Ascending aorta (tissue), 2 donors: ENCODE results near the gene MCAM. TPM values are rescaled to one million over a fixed set of nuclear protein-coding genes. Genes with fewer than 3 reads are reported as not detected.
A peak's percentile ranks its signal among the peaks of the same experiment; 100 is the strongest.

Source experiments
- DNase-seq, 2 donors: peaks; one replicate each; pipeline ENCODE4 v3.0.0-alpha.2; 2019; ENCODE audit warnings: low spot score in 2 of 2
- H3K27ac ChIP-seq, 2 donors: fragments of 200-600 bp; sonication (generic); one replicate each; pipeline ENCODE4 v1.5.1; 2016 to 2017; ENCODE audit warnings: mild to moderate bottlenecking in 1 of 2
- H3K27me3 ChIP-seq: fragments of 200-600 bp; sonication (generic); one replicate; pipeline ENCODE4 v1.5.1; 2017
- H3K36me3 ChIP-seq, 2 donors: fragments of 200-600 bp; sonication (generic); one replicate each; pipeline ENCODE4 v1.5.1; 2016
- H3K4me1 ChIP-seq, 2 donors: fragments of 200-600 bp; sonication (generic); one replicate each; pipeline ENCODE4 v1.5.1; 2016 to 2017; ENCODE audit warnings: mild to moderate bottlenecking in 1 of 2
- H3K4me3 ChIP-seq, 2 donors: fragments of 200-600 bp; sonication (generic); one replicate each; pipeline ENCODE4 v1.5.1; 2016 to 2017; ENCODE audit warnings: mild to moderate bottlenecking in 1 of 2
- H3K9me3 ChIP-seq, 2 donors: fragments of 200-600 bp; sonication (generic); one replicate each; pipeline ENCODE4 v1.5.1; 2016
- CTCF ChIP-seq, 3 experiments: fragments of 200-600 bp in 2 of 3; fragments of 450-650 bp in 1 of 3; sonication (generic) in 2 of 3; IDR thresholded peaks; one replicate each; pipeline ENCODE4 v1.5.1; 2016 to 2019; ENCODE audit warnings: antibody characterized with exemption in 3 of 3, mild to moderate bottlenecking in 1 of 3, moderate library complexity in 1 of 3
- intact Hi-C: fragments of 100-400 bp; cut with DNase I; formaldehyde crosslinking; loops from one replicate; pipeline ENCODE4 v1.15.1; 2023
- total RNA-seq: library from RNA; depleted of rRNA; stranded (reverse); fragments of >200 nt; gene quantifications from one replicate; pipeline ENCODE4 v1.1.0, GENCODE V29; 2016

MCAM gene
- total RNA-seq, 1 donor from 2014 or later = 2,975 TPM

GRCh38 chr11:119300198-119300964 lies 16.5 kb downstream of the MCAM start:
- Histone ChIP-seq H3K36me3 (peaks cover 32 to 66% of the 10 kb centered on the region in 2 donors), H3K9me3 (no peaks in the 10 kb centered on the region), H3K27ac (no peak overlapping the region), H3K4me1 (peaks cover 0 to 5% of the 10 kb centered on the region in 2 donors), H3K4me3 (no peak overlapping the region), H3K27me3 (no peaks in the 10 kb centered on the region)
- intact Hi-C loops = no loop called here
- no peak for TF ChIP-seq CTCF (IDR thresholded peaks at IDR 0.05)
- DNase-seq = no peak

GRCh38 chr11:119299416-119299815 lies 17.5 kb downstream of the MCAM start:
- TF ChIP-seq CTCF (IDR thresholded peaks at IDR 0.05) = no peak
- H3K27ac ChIP-seq = no peak overlapping the region
- no peaks in the 10 kb centered on the region for H3K27me3 ChIP-seq
- no peak overlapping the region for H3K4me3 ChIP-seq
- H3K9me3 ChIP-seq = no peaks in the 10 kb centered on the region
- H3K4me1 ChIP-seq = no peaks in the 10 kb centered on the region
- peaks cover 32 to 66% of the 10 kb centered on the region in 2 donors for H3K36me3 ChIP-seq
- intact Hi-C loops = no loop called here
- DNase-seq = no peak

- no peak for DNase-seq
- no peak for TF ChIP-seq CTCF (IDR thresholded peaks at IDR 0.05)
- H3K4me1 ChIP-seq = no peaks in the 10 kb centered on the region
- peak overlapping the region in 1 of 2 donors; percentile 38 for H3K27ac ChIP-seq
- no peaks in the 10 kb centered on the region for H3K27me3 ChIP-seq
- intact Hi-C loops = no loop called here
- peaks cover 29 to 66% of the 10 kb centered on the region in 2 donors for H3K36me3 ChIP-seq
- no peak overlapping the region for H3K4me3 ChIP-seq
- H3K9me3 ChIP-seq = no peaks in the 10 kb centered on the region
Measured at GRCh38 chr11:119298726-119299125, 18.2 kb downstream of the MCAM start.

- H3K4me3 ChIP-seq = no peak overlapping the region
- no peaks in the 10 kb centered on the region for H3K27me3 ChIP-seq
- peaks cover 29 to 59% of the 10 kb centered on the region in 2 donors for H3K36me3 ChIP-seq
- H3K4me1 ChIP-seq = no peaks in the 10 kb centered on the region
- H3K9me3 ChIP-seq = no peaks in the 10 kb centered on the region
- intact Hi-C loops = no loop called here
- no peak for DNase-seq
- peak overlapping the region in 1 of 2 donors; percentile 38 for H3K27ac ChIP-seq
- no peak for TF ChIP-seq CTCF (IDR thresholded peaks at IDR 0.05)
Measured at GRCh38 chr11:119297938-119298337, 19.0 kb downstream of the MCAM start.

GRCh38 chr11:119295178-119295577 lies 21.8 kb downstream of the MCAM start:
- no peaks in the 10 kb centered on the region for H3K27me3 ChIP-seq
- H3K9me3 ChIP-seq = peaks cover 0 to 5% of the 10 kb centered on the region in 2 donors
- H3K4me1 ChIP-seq = no peaks in the 10 kb centered on the region
- H3K36me3 ChIP-seq = peaks cover 20 to 46% of the 10 kb centered on the region in 2 donors
- no peak overlapping the region for H3K27ac ChIP-seq
- H3K4me3 ChIP-seq = no peak overlapping the region
- intact Hi-C loops = no loop called here
- no peak for TF ChIP-seq CTCF (IDR thresholded peaks at IDR 0.05)
- no peak for DNase-seq
